DND-41 (cell line): ENCODE data around the gene KRTAP2-3.

Experiments
- CTCF ChIP-seq: IDR thresholded peaks from 2 replicates; pipeline ENCODE4 v1.5.1; 2012; ENCODE audit warnings: borderline replicate concordance, low read length, moderate library complexity, mild to moderate bottlenecking; ENCODE audit not compliant: poor library complexity, severe bottlenecking; ENCODE audit errors: extremely low read depth
- EZH2 ChIP-seq: IDR thresholded peaks from 3 replicates; pipeline ENCODE4 v1.6.1; 2012; ENCODE audit warnings: borderline replicate concordance, low read depth, mild to moderate bottlenecking, moderate library complexity, low read length, inconsistent platforms; ENCODE audit not compliant: severe bottlenecking

GRCh38 chr17:41067281-41067680 is 7.4 kb upstream of the KRTAP2-3 start:
- TF ChIP-seq EZH2 (no peak), CTCF (no peak)
